B cell (primary cell): Measurements from ENCODE around the gene COPA. TPM values are rescaled to one million over a fixed set of nuclear protein-coding genes. Genes with fewer than 3 reads are reported as not detected.

Experiments
- ATAC-seq: fragments of 200-7000 bp; cut with Tn5 transposase; one replicate; pipeline ENCODE4 v1.10.0; 2021; ENCODE audit warnings: low read depth, mild to moderate bottlenecking, moderate number of reproducible peaks, moderate library complexity
- CTCF ChIA-PET: fragments of 350-600 bp; sonication (Branson Sonifier 250); formaldehyde crosslinking; loops from one replicate; lab custom pipeline; 2021; ENCODE audit warnings: antibody characterized with exemption, inconsistent platforms; lab: Charles Lee
- POLR2A ChIA-PET: fragments of 350-600 bp; sonication (Branson Sonifier 250); formaldehyde crosslinking; loops from one replicate; lab custom pipeline; 2021; ENCODE audit warnings: antibody characterized with exemption; lab: Charles Lee
- DNase-seq: peaks from one replicate; pipeline ENCODE4 v3.0.0; 2013
- H2AFZ ChIP-seq: 2 replicates; pipeline ENCODE4 v1.6.1; 2012; ENCODE audit warnings: mild to moderate bottlenecking, low read depth, low read length; ENCODE audit not compliant: insufficient read depth, poor library complexity, severe bottlenecking
- H3K27ac ChIP-seq, 2 donors: 1 replicate in 1 of 2; 2 replicates in 1 of 2; pipeline ENCODE4 v1.5.1; 2012 to 2013; ENCODE audit warnings: low read length in 2 of 2, mild to moderate bottlenecking in 2 of 2, moderate library complexity in 1 of 2
- H3K27me3 ChIP-seq, 4 experiments: fragments of 200-600 bp in 1 of 4; sonication (generic) in 1 of 4; replicated peaks in 1 of 4; 1 replicate in 2 of 4; 2 replicates in 2 of 4; pipeline versions ENCODE4 v1.6.1 to v1.7.0; 2013 to 2016; ENCODE audit warnings: low read length in 3 of 4, mild to moderate bottlenecking in 2 of 4, mixed read lengths in 1 of 4, moderate library complexity in 1 of 4; ENCODE audit not compliant: insufficient read depth in 4 of 4, control insufficient read depth in 3 of 4; ENCODE audit errors: control extremely low read depth in 1 of 4
- H3K36me3 ChIP-seq, 2 experiments: replicated peaks in 1 of 2; 1 replicate in 1 of 2; 2 replicates in 1 of 2; pipeline versions ENCODE4 v1.6.1 to v1.7.1; 2013; ENCODE audit warnings: low read length in 1 of 2; ENCODE audit not compliant: insufficient read depth in 2 of 2, control insufficient read depth in 1 of 2; ENCODE audit errors: control extremely low read depth in 1 of 2, extremely low read depth in 1 of 2
- H3K4me1 ChIP-seq, 2 donors: fragments of 200-600 bp in 1 of 2; sonication (generic) in 1 of 2; 1 replicate in 1 of 2; 2 replicates in 1 of 2; pipeline versions ENCODE4 v1.5.1 to v1.6.1; 2013 to 2017; ENCODE audit warnings: low read length in 2 of 2; ENCODE audit not compliant: control insufficient read depth in 2 of 2, insufficient read depth in 2 of 2
- H3K4me2 ChIP-seq: replicated peaks from 2 replicates; pipeline ENCODE3; 2012; ENCODE audit warnings: mild to moderate bottlenecking, low read depth, low read length; ENCODE audit not compliant: poor library complexity, severe bottlenecking
- H3K4me3 ChIP-seq, 5 experiments: fragments of 200-600 bp in 1 of 5; sonication (generic) in 1 of 5; 1 replicate in 3 of 5; 2 replicates in 2 of 5; pipeline versions ENCODE4 v1.5.1 to v1.7.0; 2011 to 2016; ENCODE audit warnings: low read length in 4 of 5, mild to moderate bottlenecking in 4 of 5, low read depth in 2 of 5, control low read depth in 1 of 5, moderate library complexity in 1 of 5; ENCODE audit not compliant: insufficient read depth in 1 of 5; ENCODE audit errors: control extremely low read depth in 1 of 5, extremely low read depth in 1 of 5
- H3K79me2 ChIP-seq: fragments of 200-600 bp; sonication (generic); one replicate; pipeline ENCODE4 v1.6.0; 2016; ENCODE audit warnings: low read length; ENCODE audit not compliant: control insufficient read depth, insufficient read depth
- H3K9ac ChIP-seq: fragments of 200-600 bp; sonication (generic); 2 replicates; pipeline ENCODE4 v1.6.1; 2017; ENCODE audit warnings: mild to moderate bottlenecking, low read length, moderate library complexity
- H3K9me3 ChIP-seq, 3 donors: one replicate each; pipeline versions ENCODE4 v1.6.1 to v1.7.1; 2013; ENCODE audit warnings: low read length in 2 of 3; ENCODE audit not compliant: control insufficient read depth in 2 of 3, insufficient read depth in 1 of 3; ENCODE audit errors: control extremely low read depth in 1 of 3
- H4K20me1 ChIP-seq: 2 replicates; pipeline ENCODE4 v1.6.0; 2012; ENCODE audit warnings: mild to moderate bottlenecking, low read length; ENCODE audit not compliant: insufficient read depth, control insufficient read depth, poor library complexity, severe bottlenecking
- H3K27ac Mint-ChIP-seq: one replicate; pipeline ENCODE4 v1.8.0; 2021; ENCODE audit warnings: mixed read lengths
- H3K27me3 Mint-ChIP-seq: one replicate; pipeline ENCODE4 v1.8.0; 2021; ENCODE audit warnings: mixed read lengths
- H3K4me1 Mint-ChIP-seq: one replicate; pipeline ENCODE4 v1.8.0; 2021; ENCODE audit warnings: mixed read lengths
- H3K4me3 Mint-ChIP-seq: one replicate; pipeline ENCODE4 v1.8.0; 2021; ENCODE audit warnings: mixed read lengths
- H3K9me3 Mint-ChIP-seq: one replicate; pipeline ENCODE4 v1.8.0; 2022; ENCODE audit warnings: mixed read lengths; ENCODE audit not compliant: insufficient read depth
- EZH2 ChIP-seq: IDR thresholded peaks from 2 replicates; pipeline ENCODE4 v1.6.1; 2012; ENCODE audit warnings: borderline replicate concordance, low read depth, mild to moderate bottlenecking, moderate library complexity, low read length; ENCODE audit not compliant: insufficient read depth, poor library complexity, severe bottlenecking
- WGBS: methylation state at CpG from one replicate; pipeline ENCODE4 v1.1.5; 2013; ENCODE audit warnings: missing lambda C conversion rate; ENCODE audit not compliant: insufficient coverage; 5-methylcytosine and 5-hydroxymethylcytosine counted together
- intact Hi-C: fragments of 100-400 bp; cut with micrococcal nuclease; formaldehyde crosslinking; loops from one replicate; pipeline ENCODE4 v1.10.0; 2022
- polyA plus RNA-seq: library from polyadenylated mRNA; depleted of rRNA; stranded (reverse); fragments of >200 nt; gene quantifications from 2 replicates; pipeline ENCODE4 v1.2.3, GENCODE V29; 2012
- total RNA-seq, 2 donors: library from RNA; stranded (reverse); fragments of 120-200 nt in 1 of 2; gene quantifications; 1 replicate in 1 of 2; 2 replicates in 1 of 2; pipeline versions ENCODE4 v1.2.3 to v1.2.4, GENCODE V29; 2013 to 2022
- TF ChIP-seq, protein P1 (sequence below): fragments of 200-600 bp; IDR thresholded peaks from one replicate; pipeline ENCODE4 v1.8.0; 2022; ENCODE audit warnings: antibody characterized with exemption, mild to moderate bottlenecking

Gene COPA
- total and polyA plus RNA-seq, 2 donors (not counting 1 experiment from before 2014, with no cell fraction given) = 39.1 to 168 TPM

DNA sequence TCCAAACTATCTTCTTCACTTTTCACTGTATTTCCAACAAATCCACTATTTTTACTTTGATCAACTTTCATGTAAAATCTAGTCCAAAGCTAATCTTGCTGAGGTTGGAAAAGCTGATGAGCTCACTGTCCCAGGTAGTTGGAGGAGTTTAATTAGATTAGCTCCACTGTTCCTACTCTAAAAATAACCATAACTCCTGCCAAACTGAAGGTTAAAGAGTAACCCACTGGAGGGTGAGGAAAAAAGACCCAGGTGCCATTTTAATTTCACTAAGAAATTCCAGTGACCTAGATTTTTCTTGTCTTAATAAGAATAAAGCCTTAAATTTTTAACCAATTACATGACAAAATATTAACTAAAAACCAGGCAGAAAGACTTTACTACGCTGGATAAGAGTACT is 96.0 kb downstream of the COPA start:
- H3K27me3 Mint-ChIP-seq = no peaks in the 10 kb centered on the region
- ChIA-PET POLR2A (no interaction called here), CTCF (interaction anchor here (1.1 to 7.9 kb wide), 3 partner anchors 46 to 161 kb away, joined by 3 to 127 read pairs (median 6); partner anchors contain the start of gene CASQ1)
- Histone ChIP-seq H3K27me3 (no peaks in the 10 kb centered on the region), H3K4me3 (no peak overlapping the region), H3K4me1 (no peaks in the 10 kb centered on the region), H3K27ac (no peak overlapping the region), H3K36me3 (peaks cover 10 to 22% of the 10 kb centered on the region in 2 experiments), H4K20me1 (peaks cover 32% of the 10 kb centered on the region), H3K9me3 (no peaks in the 10 kb centered on the region), H3K79me2 (peaks cover 69% of the 10 kb centered on the region), H2AFZ (no peak overlapping the region), H3K4me2 (no peak overlapping the region), H3K9ac (no peak overlapping the region)
- ATAC-seq (no peak), DNase-seq (no peak)
- H3K9me3 Mint-ChIP-seq = no peaks in the 10 kb centered on the region
- no peak for TF ChIP-seq EZH2
- TF ChIP-seq, protein P1, sequence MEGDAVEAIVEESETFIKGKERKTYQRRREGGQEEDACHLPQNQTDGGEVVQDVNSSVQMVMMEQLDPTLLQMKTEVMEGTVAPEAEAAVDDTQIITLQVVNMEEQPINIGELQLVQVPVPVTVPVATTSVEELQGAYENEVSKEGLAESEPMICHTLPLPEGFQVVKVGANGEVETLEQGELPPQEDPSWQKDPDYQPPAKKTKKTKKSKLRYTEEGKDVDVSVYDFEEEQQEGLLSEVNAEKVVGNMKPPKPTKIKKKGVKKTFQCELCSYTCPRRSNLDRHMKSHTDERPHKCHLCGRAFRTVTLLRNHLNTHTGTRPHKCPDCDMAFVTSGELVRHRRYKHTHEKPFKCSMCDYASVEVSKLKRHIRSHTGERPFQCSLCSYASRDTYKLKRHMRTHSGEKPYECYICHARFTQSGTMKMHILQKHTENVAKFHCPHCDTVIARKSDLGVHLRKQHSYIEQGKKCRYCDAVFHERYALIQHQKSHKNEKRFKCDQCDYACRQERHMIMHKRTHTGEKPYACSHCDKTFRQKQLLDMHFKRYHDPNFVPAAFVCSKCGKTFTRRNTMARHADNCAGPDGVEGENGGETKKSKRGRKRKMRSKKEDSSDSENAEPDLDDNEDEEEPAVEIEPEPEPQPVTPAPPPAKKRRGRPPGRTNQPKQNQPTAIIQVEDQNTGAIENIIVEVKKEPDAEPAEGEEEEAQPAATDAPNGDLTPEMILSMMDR = no peak
- H3K27ac Mint-ChIP-seq = no peak overlapping the region
- 100% methylated on average over 1 of the region's 1 CpG for WGBS
- intact Hi-C loops = no loop called here
- H3K4me1 Mint-ChIP-seq = peaks cover 8% of the 10 kb centered on the region
- no peak overlapping the region for H3K4me3 Mint-ChIP-seq

DNA sequence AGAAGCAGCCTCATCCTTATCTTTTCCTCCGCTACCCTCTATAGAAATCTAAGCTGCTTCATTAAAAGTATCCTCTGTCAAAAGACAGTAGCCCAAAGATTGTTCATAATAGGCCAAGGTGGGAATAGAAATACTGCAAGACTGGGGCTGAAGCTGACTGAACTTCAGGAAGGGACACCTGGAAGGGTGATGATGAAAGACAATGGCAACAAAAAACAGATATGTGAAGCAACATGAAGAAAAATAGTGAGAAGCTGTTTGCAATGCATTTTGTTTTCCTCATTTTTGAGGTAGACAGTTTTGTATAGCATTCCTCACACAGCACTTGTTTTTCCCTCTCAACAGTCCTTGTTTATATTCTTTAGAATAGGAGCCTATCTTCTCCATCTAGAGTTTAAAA is 97.6 kb downstream of the COPA start:
- H3K9me3 ChIP-seq = no peaks in the 10 kb centered on the region
- intact Hi-C loops = no loop called here
- H3K79me2 ChIP-seq = peaks cover 58% of the 10 kb centered on the region
- no peaks in the 10 kb centered on the region for H3K9me3 Mint-ChIP-seq
- 100% methylated on average over 1 of the region's 1 CpG for WGBS
- ChIA-PET CTCF (interaction anchor here (1.7 to 7.9 kb wide), 2 partner anchors 45 to 54 kb away, joined by 6 to 127 read pairs; partner anchors contain the start of gene CASQ1), POLR2A (no interaction called here)
- no peak overlapping the region for H3K4me2 ChIP-seq
- no peak overlapping the region for H3K27ac ChIP-seq
- no peaks in the 10 kb centered on the region for H3K4me1 ChIP-seq
- H3K9ac ChIP-seq = no peak overlapping the region
- DNase-seq (no peak), ATAC-seq (no peak)
- no peak overlapping the region for H3K27ac Mint-ChIP-seq
- H4K20me1 ChIP-seq = peaks cover 20% of the 10 kb centered on the region
- no peaks in the 10 kb centered on the region for H3K27me3 ChIP-seq
- no peak overlapping the region for H2AFZ ChIP-seq
- peaks cover 15 to 29% of the 10 kb centered on the region in 2 experiments for H3K36me3 ChIP-seq
- H3K4me3 ChIP-seq = no peak overlapping the region
- no peaks in the 10 kb centered on the region for H3K27me3 Mint-ChIP-seq
- TF ChIP-seq EZH2 = no peak
- TF ChIP-seq, protein P1 = no peak
- peaks cover 4% of the 10 kb centered on the region for H3K4me1 Mint-ChIP-seq
- no peak overlapping the region for H3K4me3 Mint-ChIP-seq
